Suppressor macrophage (primary cell): ENCODE data around the gene SF3B2.
A peak's percentile ranks its signal among the peaks of the same experiment; 100 is the strongest.
"Not testable (repeated sequence)": the region's sequence is repeated elsewhere in the genome, so short reads cannot be mapped to it uniquely, and the experiment has no call there.

Experiments used
- DNase-seq, 4 experiments: peaks; one replicate each; pipeline ENCODE4 v3.0.0-alpha.2; 2020 to 2022

The SF3B2 gene

GRCh38 chr11:66015936-66016792 is 36.0 kb upstream of the SF3B2 start:
- DNase-seq, result no peak

DNA sequence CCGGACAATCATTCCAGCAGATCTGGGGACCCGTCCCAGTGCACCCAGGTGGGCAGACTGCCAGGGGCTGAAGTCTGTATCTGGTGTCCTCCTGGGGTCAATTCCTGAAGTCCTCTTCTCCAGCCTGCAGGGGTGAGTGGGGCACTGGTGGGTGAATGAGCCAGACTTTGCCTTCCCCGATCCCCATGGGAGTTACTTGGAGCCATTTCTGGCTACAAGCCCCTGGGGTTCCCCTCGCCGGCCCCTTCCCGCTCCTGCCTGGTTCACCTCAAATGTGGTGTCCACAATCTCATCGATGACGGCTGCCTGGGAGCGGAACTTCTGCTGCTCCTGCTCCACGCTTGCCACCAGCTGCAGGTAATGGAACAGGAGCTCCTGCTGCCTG is 35.4 kb upstream of the SF3B2 start:
- no peak for DNase-seq

GRCh38 chr11:66017321-66017720 is 34.8 kb upstream of the SF3B2 start:
- DNase-seq, result no peak

- peak in 2 of 4 experiments; percentile 20 to 23 for DNase-seq
Measured at GRCh38 chr11:66020212-66020611, 32.0 kb upstream of the SF3B2 start.

DNA sequence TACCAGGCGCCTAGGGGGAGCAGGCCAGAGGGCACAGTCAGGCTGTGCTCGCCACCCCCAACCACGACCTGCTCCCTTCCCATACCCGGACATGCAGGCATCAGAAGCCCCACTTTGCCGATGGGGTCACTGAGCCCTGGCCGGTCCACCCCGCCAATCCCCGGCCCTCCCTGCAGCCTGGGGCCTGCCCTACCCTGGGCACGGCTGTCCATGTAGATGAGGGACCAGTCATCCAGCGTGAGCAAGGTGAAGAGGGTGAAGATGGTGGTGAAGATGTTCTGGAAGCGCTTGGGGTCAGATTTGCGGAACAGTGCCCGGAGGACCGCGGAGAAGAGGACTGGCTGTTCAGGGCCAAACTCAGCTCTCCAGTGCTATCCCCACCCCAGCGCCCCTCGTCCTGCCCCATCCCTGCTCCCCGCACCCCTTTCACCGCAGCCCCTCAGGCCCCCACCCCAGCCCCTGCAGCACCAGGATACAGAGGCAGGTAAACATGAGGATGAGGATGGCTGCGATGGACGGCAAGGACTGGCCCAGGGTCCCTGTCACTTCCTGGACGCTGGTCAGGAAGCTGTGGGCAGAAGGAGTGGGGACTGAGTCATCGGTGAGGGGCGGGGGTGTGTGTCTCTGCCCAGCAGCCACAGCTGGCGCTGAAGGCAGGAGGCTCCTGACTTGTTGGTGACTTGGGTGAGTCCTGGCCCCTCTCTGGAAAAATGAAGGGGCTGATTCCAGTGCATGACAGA is 31.4 kb upstream of the SF3B2 start:
- DNase-seq, result peak; percentile 79 to 90 (median 86)

DNA sequence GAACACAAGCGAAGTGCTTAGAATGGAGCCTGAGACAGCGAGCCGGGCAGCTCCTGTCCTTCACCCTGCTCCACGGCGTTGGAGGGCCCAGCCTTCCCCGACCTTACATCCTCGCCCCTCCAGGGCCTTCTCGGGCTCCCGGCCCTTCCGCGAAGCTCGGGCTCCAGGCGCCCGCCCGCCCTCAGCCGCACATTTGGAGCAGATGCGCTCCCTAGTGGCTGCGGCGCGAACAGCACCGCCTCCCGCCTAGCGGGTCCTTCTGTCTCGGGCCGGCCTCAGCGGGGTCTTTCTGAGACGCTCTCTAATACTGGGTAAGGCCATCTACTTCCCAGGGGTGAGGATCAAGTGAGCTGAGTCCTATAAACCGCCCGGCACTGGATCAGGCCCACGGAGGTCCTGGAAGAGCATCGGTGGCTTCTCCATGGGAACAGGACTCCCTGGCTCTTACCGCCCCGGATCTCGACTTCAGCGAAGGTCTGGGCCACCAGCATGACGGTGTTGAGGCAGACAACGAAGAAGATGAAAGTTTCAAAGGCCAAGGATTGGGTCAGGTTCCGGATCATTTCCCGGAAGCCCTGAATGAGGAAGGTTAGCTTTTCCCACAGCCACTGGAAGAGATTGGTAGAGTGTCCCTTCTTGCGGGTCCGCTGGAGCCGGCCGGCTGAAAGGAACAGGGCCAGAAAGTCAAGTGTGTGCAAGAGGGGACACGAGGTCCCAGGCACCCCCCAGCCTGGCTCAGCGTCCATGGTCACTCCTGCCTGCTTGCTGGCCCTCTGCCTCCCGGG is 29.6 kb upstream of the SF3B2 start:
- DNase-seq, result peak; percentile 80 to 92 (median 90)

DNA sequence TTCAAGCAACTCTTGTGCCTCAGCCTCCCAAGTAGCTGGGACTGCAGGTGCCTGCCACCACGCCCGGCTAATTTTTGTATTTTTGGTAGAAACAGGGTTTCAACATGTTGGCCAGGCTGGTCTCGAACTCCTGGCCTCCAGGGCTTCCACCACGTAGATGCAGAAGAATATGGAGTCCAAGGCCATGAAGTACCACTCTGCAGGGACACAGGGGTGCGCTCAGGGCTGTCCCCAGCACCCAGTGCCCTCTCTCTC is 29.1 kb upstream of the SF3B2 start:
- not testable (repeated sequence) for DNase-seq

DNA sequence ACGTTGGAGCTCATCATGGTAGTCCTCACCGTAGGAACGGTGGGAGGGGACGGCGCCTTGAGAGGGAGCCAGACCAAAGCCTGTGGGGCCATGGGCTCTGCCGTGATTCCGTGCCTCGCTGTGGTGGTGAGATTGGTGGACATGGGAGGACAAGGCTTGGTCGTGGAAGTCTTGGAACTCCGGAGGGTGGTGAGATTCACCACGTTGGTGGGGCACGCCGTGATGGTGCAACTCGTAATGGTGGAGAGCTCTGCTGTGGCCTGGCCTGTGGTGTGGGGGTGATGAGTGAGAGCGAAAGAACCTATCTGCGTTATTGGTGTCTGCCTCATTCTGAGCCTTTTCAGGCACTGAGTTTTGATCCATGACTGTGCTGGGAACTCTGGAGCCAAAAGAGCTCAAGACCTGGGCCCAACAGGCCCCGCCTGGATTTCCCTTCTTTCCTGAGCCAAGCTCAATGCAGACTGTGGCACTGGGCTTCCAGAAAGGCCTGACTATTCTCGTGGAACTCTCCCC is 26.1 kb upstream of the SF3B2 start, which contains the start of gene CATSPER1:
Gene CATSPER1, minus strand, starts transcription at position 463 of the 513 bp plus-strand sequence. Its CDS starts 100 bp downstream, at position 363.
- DNase-seq, result no peak

DNA sequence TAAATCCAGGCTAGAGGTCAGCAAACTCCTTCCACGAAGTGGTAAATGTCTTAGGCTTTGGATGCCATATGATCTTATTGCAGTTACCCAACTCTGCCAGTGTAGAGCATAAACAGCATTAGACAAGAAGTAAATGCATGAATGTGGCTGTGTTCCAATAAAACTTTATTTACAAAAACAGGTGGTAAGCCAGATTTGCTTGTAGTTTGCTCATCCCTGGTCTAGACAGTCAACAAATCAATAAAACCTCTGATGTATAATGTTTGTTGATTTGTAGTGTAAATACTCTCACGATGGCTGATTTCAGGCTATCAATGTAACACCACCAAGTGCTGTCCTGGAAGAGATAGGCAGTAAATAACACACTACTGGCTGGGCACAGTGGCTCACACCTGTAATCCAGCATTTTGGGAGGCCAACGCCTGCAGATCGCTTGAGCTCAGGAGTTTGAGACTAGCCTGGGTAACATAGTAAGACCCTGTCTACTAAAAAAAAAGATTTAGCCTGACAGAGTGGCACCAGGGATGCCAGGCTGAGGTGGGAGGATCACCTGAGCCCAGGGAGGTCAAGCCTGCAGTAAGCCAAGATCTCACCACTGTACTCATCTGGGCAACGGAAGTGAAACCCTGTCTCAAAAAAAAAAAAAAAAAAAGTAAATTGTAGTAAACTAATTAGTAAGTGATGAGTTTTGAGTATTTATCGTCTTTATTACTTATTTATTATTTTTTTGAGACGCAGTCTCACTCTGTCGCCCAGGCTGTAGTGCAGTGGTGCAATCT is 19.0 kb upstream of the SF3B2 start:
- peak in 1 of 4 experiments; percentile 0 for DNase-seq

DNA sequence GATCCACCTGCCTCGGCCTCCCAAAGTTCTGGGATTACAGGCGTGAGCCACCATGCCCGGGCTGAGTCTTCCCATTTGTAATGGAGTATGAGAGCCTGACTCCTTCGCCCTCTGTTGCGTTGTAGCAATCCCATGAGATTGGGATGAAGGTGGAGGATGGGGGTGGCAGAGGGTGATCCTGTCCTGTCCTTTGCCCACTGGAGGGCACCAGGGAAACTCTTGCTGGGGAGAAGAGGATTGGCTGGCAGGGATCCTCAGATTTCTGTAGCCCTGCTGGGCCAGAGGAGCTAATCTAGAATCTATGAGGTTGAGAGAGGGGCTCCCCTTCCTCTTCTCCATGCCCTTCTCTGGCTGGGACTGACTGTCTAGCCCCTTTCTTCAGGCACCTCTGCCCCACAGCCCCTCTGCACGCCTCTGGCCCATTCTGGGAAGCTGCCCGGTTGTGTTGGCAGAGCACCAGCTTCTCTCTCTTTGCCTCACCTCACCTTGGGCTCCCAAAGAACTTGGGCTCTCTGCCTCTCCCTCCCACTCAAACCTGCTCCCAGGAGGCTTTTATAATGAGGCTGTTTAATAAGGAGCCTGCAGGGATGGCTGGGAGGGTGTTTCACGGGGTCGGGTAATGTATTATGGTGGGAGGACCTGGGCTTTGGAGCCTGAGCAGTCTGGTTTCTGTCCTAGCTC is 16.4 kb upstream of the SF3B2 start:
- no peak for DNase-seq

DNA sequence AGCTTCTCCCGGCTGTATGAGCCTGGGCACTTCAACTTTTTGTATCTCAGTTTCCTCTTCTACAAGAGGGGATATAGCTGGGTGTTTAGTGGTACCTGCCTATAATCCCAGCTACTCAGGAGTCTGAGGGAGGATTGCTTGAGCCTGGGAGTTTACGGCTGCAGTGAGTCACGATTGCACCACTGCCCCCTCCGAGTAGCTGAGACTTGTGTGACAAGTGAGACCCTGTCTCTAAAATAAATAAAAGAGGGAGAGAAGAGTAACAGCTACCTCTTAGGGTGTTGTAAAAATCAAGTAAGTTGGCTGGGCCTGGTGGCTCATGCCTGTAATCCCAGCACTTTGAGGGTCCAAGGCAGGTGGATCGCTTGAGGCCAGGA is 15.8 kb upstream of the SF3B2 start:
- peak in 1 of 4 experiments; percentile 0 for DNase-seq

DNA sequence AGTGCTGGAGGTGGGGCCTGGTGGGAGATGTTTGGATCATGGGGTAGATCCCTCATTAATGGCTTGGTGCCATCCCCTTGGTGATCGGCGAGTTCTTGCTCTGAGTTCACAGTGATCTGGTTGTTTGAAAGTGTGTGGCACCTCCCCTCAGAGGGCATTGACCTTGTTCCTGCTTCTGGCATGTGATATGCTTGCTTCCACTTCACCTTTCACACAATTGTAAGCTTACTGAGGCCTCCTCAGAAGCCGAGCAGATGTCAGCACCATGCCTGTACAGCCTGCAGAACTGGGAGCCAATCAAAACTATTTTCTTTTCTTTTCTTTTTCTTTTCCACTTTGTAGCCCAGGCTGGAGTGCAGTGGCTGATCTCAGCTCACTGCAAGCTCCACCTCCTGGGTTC is 14.8 kb upstream of the SF3B2 start:
- DNase-seq, result peak in 1 of 4 experiments; percentile 3

- no peak for DNase-seq
Measured at GRCh38 chr11:66039765-66040164, 12.4 kb upstream of the SF3B2 start.

- DNase-seq, result no peak
Measured at GRCh38 chr11:66042227-66042995, 9.8 kb upstream of the SF3B2 start.

DNA sequence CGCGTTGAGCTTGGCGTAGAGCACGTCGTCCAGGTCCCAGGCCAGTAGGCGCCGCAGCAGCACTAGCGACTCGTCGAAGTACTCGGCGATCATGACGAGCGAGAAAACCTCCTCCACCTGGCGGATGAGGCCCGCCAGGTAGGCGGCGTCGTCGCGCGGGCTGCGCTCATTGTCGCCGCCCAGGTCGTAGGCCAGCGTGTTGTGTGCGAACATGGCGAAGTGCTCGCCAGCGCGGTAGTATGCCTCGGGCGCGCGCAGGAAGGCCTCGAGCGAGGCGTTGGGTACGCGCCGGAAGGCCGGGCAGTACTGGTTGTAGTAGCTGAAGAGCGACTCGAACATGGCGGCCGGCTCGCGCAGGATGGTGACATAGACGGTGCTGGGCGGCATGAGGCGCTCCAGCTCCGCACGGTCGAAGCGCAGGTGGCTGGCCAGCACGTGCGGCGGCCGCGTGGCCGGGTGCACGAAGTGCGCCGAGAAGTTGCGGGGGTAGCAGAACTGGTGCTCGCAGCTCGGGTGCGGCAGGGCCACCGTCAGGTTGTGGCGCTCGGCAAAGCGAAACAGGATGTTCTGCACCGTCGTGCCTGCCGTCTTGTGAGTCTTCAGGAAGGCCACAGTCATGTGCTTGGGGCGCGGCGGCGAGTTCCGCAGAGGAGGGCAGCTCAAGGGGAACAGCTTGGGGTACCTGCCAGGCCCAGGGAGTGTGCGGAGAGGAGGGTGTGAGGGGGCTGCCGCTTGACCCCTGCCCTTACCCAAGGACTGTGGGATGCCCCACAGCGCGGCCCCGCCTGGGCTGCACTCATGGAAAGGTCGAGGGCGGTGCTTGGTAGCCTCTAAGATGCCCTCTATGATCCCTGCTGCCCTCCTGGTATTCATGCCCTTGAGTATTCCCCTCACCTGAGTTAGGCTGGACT is 8.9 kb upstream of the SF3B2 start:
- no peak for DNase-seq

GRCh38 chr11:66044757-66045156 is 7.4 kb upstream of the SF3B2 start:
- DNase-seq, result no peak

DNA sequence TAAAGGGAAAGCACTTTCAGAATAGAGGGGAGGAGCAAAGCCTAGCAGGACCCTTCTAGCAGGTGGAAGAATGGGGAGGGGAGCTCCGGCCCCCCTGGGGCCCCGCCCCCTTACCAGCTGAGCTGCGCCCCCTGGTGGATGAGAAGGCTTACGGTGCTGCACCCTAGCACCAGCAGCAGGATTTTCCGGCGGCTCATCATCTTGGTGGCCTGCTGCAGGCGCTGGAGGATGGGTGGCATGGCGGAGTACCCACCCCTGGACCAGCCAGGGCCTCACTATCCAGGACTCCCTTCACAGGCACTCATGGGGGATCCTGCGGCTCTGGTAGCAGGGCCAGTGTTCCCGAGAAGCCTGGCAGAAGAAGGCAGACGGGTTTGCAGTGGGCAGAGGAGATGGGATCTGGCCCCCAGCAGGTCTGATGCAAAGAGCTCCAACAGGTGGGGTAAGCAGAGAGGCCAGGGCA is 7.0 kb upstream of the SF3B2 start:
- DNase-seq, result peak; percentile 85 to 93 (median 88)

GRCh38 chr11:66046901-66047300 is 5.3 kb upstream of the SF3B2 start:
- no peak for DNase-seq

- no peak for DNase-seq
Measured at GRCh38 chr11:66047541-66048365, 4.4 kb upstream of the SF3B2 start.
